HG02885 (cell line): ENCODE measurements around the gene KRTAP1-4.
"Not testable (repeated sequence)": the region's sequence is repeated elsewhere in the genome, so short reads cannot be mapped to it uniquely, and the experiment has no call there.

Experiments
- ATAC-seq: cut with Tn5 transposase; IDR thresholded peaks from one replicate; pipeline ENCODE4 v1.9.1; 2021; ENCODE audit warnings: mild to moderate bottlenecking; ENCODE audit not compliant: unreplicated experiment, poor library complexity

The KRTAP1-4 gene

DNA sequence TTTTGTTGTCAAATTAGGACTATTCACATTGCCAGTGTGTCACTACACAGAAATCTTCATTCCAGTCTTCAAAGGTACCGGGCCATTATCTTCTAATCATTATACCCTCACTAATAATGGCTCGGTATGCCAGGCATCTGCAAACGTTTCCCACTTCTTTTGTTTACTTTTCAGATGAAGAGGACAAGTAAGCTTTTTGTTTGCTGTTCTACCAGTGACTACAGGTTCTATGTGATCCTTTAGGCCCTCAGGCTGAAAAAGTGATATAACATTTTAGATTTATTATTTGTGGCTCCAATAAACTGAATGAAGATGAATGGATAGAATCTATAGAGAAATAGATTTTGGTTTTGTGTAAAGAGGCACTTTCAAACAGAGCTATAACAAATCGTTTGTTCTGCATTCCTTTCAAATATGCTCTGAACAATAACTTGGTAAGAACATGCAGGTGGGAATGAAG, 20.7 kb downstream of the KRTAP1-4 start:
- ATAC-seq, result no peak

GRCh38 chr17:41008811-41009210, 21.2 kb downstream of the KRTAP1-4 start, which contains the start of gene KRTAP3-1:
Gene KRTAP3-1, minus strand, starts transcription at chr17:41009128. Its CDS starts 54 bp downstream, at chr17:41009074.
- ATAC-seq, result no peak

GRCh38 chr17:41004397-41004796, 25.6 kb downstream of the KRTAP1-4 start:
- no peak for ATAC-seq

DNA sequence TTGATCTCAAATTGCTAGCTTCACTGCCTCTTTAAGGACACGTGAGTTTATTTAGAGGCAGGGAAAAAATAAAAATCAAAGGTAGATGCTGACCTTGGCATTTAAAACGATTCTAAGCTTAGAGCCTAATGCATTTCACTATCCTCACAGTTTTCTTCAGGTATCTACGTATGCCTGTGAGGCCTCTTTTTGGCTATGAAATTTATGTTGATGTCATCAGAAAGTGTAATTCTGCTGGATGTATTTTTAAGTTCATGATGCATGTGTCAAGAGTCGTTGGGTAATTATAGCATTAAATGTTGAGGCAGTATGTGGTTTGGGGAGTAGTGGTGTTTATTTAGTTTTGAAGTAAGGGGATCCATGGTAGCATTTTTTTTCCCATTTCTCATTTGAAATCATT, 26.1 kb downstream of the KRTAP1-4 start:
- no peak for ATAC-seq

- ATAC-seq, result no peak
Observed at GRCh38 chr17:41002814-41003213, 27.2 kb downstream of the KRTAP1-4 start.

DNA sequence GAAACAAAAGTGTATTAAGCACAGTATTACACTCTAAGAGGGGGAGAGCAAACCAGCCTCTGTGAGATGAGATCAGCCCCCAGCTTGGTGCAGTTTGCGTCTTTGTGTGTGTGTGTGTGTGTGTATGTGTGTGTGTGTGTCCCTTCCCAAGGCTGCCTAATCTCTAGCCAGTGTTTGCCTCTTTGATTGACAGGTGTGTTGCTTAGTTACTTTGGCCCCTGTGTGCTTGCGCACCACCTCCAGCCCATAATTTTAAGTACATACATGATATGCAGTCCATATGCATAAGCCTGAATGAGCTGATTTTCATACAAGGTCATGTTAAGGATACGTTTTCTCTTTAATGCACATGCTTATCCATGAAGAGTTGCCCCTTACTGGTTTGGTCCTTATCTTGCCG, 28.2 kb downstream of the KRTAP1-4 start:
- ATAC-seq, result no peak

DNA sequence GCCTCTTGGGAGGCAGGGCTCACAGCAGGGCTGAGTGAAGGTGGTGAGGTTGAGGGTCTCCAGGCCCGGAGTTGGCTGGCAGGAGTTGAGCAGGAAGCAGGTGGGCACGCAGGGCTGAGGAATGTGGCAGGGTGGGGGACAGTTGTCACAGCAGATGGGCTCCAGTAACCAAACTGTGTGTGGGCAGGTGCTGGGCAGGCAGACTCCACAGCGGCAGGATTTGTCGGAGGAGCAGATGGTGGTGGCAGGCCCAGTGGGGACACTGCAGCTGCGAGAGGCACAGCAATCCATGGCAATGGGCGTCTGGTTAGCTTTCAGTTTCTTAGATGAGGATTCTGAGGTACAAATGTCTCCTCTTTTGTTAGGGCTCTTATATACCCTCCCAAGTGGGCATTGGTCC, 30.4 kb downstream of the KRTAP1-4 start, which contains the start of gene KRTAP3-2:
Gene KRTAP3-2, minus strand, starts transcription at position 344 of the 400 bp plus-strand sequence. Its CDS starts 53 bp downstream, at position 291.
- not testable (repeated sequence) for ATAC-seq

GRCh38 chr17:40997361-40997760, 32.6 kb downstream of the KRTAP1-4 start:
- no peak for ATAC-seq

- ATAC-seq, result no peak
Observed at GRCh38 chr17:40996829-40997228, 33.2 kb downstream of the KRTAP1-4 start.

GRCh38 chr17:40995116-40995515, 34.9 kb downstream of the KRTAP1-4 start:
- no peak for ATAC-seq

GRCh38 chr17:40993839-40994238, 36.2 kb downstream of the KRTAP1-4 start, which contains the start of gene KRTAP3-3:
Gene KRTAP3-3, minus strand, starts transcription at chr17:40994164. Its CDS starts 67 bp downstream, at chr17:40994097.
- no peak for ATAC-seq

DNA sequence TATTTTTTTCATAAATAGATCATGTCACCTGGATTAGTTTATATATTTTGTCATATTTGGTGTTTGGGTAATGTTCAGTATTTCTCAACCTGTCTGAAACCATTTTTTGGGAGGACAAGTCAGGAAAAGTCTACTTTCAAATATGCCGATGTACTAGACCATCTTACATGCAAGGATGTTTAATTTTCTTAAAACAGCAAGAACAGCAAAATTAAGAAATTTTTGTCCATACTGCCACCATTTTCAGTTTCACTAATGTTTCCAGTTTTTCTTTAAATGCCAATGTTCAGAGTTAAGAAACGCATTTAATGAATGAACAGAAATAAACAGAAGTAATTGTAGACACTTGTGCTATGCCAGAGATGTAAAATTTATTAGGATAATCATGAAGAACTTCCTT, 36.9 kb downstream of the KRTAP1-4 start:
- ATAC-seq, result no peak

GRCh38 chr17:40992666-40993065, 37.3 kb downstream of the KRTAP1-4 start:
- no peak for ATAC-seq

- ATAC-seq, result no peak
Observed at GRCh38 chr17:40986920-40987319, 43.1 kb downstream of the KRTAP1-4 start.

GRCh38 chr17:40984226-40984625, 45.8 kb downstream of the KRTAP1-4 start, which contains the start of gene KRT40:
Gene KRT40, minus strand, starts transcription at chr17:40984326. Its CDS starts 53 bp downstream, at chr17:40984273.
- ATAC-seq, result no peak

GRCh38 chr17:40981115-40981514, 48.9 kb downstream of the KRTAP1-4 start:
- no peak for ATAC-seq

GRCh38 chr17:40980596-40980995, 49.4 kb downstream of the KRTAP1-4 start:
- no peak for ATAC-seq

- ATAC-seq, result no peak
Observed at GRCh38 chr17:40980117-40980516, 49.9 kb downstream of the KRTAP1-4 start.
